GM21423 (cell line): ENCODE data around the gene ANKRD11.
"Not testable (repeated sequence)": the region's sequence is repeated elsewhere in the genome, so short reads cannot be mapped to it uniquely, and the experiment has no call there.

Source experiments
- ATAC-seq: cut with Tn5 transposase; IDR thresholded peaks from one replicate; pipeline ENCODE4 v1.9.1; 2021; ENCODE audit warnings: mild to moderate bottlenecking, moderate library complexity; ENCODE audit not compliant: unreplicated experiment

Gene ANKRD11

GRCh38 chr16:89274561-89275283 is 215.6 kb downstream of the ANKRD11 start:
- ATAC-seq, result no peak

DNA sequence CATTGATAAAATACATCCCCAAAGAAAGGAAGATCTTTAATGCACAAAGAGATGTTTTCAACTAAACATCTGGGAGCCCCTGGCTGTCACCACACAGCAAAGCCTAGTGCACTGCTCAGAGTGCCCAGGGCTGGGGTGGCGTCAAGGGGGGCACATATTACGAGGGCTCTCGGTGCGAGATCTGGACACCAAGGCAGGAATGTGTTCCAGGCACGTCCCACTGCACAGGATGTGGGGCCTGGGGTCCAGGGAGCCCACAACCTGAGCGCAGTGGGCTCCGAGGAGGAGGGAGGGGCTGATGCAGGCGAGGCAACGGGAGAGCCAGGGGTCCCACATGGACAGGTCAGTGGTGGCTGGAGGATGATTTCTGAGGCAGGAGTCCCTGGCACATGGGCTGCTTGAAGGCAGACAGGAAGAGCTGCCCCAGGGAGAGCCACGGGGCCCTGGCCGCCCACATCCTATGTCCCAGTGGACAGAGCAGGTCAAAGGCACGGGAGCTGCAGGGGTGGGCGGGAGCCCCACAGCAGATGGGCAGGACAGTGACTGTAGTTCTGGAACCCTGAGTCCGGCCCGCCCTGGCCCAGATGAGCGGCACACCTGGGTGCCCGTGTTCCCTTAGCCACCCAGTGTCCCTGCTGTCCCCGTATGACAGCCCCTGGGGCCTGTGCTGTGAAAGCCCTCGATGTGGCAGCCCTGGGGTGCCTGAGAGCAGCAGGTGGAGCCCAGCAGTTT is 216.5 kb downstream of the ANKRD11 start:
- no peak for ATAC-seq

DNA sequence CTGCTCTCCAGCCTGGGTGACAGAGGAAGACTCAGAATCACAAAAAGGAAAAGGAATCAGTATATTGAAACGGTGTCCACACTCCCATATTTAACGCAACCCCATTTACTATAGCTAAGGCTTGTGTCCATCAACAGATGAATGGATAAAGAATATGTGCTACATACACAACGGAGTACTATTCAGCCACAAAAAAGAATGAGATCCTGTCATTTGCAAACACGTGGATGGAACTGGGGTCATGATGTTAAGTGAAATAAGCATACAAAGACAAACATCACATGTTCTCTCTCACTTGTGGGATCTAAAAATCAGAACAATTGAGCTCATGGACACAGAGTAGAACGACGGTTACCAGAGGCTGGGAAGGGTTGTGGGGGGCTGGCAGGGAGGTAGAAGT is 217.7 kb downstream of the ANKRD11 start:
- no peak for ATAC-seq

DNA sequence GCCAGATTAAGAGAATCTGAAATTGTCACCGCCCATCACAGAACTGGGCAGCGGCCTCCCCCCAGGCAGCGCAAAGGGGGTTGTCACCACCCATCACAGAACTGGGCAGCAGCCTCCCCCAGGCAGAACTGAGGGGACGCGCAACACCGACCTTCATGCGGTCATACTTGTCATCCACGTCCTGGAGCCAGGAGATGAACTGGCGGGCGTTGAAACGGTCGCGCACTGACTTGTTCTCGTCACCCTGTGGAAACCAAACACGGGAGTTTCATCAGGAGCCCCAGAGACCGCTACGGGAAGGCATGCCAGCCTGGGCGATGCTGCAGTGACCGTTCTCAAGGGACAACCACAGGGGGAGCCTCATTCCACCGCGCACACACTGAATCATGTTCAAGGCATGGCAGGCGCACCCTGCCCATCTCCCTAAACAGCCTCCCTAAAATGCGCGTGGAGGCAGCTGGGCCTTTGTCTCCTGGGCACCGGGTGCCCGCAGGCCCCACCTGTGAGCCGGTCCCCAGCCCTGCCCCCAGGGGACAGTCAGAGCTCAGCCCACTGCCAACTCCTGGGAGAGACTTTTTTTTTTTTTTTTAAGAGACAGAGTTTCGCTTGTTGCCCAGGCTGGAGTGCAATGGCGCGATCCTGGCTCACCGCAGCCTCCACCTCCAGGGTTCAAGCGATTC is 219.6 kb downstream of the ANKRD11 start:
- no peak for ATAC-seq

DNA sequence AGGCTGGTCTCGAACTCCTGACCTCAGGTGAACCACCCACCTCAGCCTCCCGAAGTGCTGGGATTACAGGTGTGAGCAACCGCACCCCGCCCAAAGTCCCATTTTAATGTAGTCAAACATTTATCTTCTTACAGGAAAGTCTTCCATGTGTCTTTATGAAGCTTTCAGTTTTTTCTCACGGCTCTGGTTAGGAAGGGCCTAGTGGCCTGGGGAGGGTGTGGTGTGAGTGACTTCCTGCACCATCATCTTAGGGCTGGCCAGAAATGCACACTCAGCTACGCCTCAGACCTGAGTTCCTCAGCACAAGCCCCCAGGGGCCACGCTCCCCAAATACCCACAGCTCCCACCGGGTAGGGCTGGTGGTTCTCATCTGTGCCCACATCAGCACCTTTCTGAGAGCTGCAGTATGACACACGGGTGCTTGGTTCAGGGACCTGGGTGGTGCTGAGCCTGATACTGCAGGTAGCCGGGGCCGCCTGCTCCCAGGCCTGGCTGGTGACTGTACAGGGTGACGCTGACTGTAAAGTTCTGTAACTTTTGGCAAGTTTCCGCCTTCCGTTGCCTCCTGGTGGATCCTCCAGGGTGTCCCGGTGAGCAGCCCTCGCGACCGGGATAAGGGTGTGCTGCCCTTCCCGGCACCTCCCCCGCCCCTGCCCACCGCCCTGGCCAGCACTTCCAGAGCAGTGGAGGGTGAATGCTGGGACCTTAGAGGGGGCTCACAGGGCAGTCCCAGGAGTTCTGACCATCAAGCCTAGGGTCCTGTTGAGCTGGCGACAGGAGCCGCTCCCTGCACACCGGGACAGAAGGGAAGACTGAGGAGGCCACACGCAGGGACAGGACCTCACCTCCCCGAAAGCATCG is 220.3 kb downstream of the ANKRD11 start:
- ATAC-seq, result no peak

GRCh38 chr16:89268987-89269735 is 221.2 kb downstream of the ANKRD11 start:
- no peak for ATAC-seq

DNA sequence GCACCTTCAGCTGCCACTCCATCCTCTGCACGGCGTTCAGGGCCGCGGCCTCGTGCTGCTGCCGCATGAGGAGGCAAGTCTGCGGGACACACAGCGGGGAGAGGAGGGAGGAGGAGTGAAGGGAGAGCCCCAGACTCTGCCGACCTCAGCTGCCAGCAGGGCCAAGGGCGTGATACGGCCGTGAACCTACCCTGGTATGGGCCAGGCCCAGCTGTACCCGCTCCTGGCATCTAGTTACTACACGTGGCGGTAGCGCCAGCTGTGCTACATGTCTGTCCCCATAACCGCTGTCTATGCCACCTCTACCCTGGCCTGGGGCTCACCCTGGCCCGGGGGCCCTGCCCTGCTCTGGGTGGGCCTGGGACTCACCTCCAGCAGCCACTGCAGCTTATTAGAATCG is 221.8 kb downstream of the ANKRD11 start:
- no peak for ATAC-seq

DNA sequence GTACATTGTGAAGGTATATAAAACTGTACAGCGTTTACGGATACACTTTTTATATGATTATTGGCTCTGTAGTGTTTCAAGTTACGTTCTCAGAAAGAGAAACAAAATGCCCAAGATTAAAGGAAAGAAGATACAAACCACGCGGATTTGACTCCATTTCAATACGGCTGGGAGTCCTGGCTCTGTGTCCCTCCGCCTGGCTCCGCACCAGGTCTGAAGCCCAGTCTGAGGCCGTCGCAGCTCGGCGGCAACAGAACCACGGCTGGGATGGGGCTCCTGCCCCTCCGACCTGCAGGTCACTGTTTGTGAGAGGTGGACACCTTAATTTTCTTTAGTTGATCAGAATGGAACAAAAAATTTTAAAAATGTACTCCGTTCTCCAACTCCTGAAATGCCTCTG is 222.6 kb downstream of the ANKRD11 start:
- not testable (repeated sequence) for ATAC-seq

DNA sequence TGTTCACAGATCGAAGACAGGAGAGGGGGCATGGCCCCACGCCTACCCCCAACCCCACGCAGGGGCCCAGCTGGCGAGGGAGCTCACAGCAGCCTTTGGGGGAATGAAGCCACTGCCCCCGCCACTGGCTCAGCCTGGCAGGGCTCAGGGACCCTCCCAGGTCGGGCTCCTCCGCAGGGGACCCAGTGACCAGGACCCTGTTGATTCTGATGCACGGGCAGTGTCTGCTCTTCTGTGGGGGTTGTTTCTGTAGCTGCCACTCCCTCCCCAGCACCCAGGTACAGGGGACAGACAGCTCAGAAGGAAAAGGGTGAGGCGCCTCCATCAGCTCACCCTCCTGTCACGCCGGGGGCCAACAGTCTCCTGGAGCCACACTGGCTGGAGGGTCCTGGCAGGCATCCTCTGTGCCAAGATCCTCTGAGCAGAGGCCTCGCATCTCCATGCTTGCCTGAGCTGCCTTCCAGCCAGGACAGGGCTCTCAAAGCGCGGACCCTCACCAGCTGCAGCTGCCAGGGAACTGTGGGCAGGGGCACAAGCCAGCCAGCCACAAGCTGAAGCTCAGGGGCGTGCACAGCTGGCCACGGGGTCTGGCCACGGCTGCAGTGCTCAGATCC is 223.7 kb downstream of the ANKRD11 start:
- no peak for ATAC-seq

DNA sequence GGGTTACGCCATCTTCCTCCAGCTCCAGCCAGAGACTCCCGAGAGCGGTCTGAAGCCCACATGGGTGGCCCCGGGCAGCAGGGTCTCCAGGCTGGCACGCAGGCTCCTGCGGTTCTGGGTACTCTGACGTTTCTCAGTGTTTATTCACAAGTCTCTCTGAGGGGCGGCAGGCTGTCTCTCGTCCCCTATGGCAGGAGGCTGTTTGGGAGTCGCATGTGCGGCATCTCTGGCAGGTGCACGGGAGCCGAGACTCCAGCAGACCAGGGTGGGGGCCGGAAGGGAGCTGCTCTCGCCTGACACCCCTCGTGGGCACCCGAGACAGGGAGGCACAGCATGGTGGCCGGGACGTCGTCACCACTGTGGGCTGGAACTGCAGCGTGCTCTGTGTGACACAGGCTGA is 224.7 kb downstream of the ANKRD11 start:
- ATAC-seq, result no peak

GRCh38 chr16:89264800-89265550 is 225.4 kb downstream of the ANKRD11 start:
- ATAC-seq, result no peak

GRCh38 chr16:89261691-89262563 is 228.4 kb downstream of the ANKRD11 start:
- ATAC-seq, result no peak

DNA sequence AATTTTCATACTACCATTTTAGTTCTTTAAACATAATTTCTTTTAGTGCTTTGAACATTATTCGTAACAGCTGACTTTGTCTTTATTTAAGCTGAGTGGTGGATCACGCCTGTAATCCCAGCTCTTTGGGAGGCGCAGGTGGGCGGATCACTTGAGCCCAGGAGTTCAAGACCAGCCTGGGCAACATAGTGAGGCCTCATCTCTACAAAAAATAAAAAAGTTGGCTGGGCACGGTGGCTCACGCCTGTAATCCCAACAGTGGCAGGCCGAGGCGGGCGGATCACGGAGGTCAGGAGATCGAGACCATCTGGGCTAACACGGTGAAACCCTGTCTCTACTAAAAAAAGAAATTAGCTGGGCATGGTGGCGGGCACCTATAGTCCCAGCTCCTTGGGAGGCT is 230.5 kb downstream of the ANKRD11 start:
- ATAC-seq, result not testable (repeated sequence)

- no peak for ATAC-seq
These were observed 232.4 kb downstream of the ANKRD11 start for GRCh38 chr16:89257757-89258465.

DNA sequence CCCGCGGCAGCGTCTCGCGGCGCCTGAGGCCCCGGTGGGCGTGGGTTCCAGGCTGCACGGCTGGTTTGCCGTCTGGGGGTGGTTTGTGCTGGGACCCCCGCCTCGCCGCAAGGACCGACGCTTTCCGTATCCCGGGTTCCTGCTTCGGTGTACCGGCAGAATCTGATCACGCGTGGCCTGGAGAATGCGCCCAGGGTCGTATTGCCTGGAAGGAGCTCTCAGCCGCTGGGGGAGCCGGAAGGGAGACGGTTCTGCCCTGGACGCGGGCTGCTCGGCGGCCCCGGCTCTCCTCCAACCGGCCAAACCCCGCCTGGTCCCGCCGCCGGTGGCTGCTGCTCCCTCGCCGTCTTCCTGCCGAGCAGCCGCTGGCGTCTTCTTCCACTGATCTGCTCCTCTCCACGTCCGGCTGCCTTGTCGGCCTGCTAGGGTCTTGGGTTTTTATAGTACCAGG is 233.1 kb downstream of the ANKRD11 start:
- ATAC-seq, result no peak

DNA sequence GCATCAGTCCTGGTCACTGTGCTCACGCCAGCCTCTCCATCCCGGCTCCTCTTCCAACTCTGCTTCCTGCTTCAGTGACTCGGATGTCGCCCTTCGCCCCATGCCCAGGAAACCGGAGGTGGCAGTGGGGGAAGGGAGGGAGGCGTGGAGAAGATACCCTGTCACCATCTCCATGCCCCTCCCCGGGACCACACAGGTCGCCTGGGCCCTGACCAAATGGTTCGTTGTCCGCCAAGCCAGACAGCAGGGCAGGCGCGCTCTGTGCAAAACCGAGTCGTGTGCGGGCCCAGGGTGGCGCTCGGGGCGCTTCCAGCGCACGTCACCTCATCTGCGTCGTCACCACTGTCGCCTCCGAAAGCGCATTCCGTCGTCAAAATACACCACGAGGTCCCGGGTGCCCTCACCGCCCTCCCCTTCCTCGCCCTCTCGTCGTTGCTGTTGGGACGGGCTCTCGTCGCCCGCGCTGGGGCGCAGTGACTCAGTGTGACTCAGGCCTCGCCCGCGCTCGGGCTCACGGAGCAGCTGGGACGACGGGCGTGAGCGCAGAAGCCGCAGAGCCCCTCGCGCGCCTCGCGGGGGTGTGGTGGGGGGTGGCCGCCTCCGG is 233.6 kb downstream of the ANKRD11 start:
- ATAC-seq, result no peak
